NCI-H2081 treated with DMSO at 0.1 percent for 48 hours (cell line): Measurements from ENCODE around the gene HADHA.
"Not testable (repeated sequence)": the region's sequence is repeated elsewhere in the genome, so short reads cannot be mapped to it uniquely, and the experiment has no call there.

Experiments used
- DNase-seq: peaks from one replicate; lab custom pipeline; 2025; lab: John Stamatoyannopoulos, UW

The HADHA gene

DNA sequence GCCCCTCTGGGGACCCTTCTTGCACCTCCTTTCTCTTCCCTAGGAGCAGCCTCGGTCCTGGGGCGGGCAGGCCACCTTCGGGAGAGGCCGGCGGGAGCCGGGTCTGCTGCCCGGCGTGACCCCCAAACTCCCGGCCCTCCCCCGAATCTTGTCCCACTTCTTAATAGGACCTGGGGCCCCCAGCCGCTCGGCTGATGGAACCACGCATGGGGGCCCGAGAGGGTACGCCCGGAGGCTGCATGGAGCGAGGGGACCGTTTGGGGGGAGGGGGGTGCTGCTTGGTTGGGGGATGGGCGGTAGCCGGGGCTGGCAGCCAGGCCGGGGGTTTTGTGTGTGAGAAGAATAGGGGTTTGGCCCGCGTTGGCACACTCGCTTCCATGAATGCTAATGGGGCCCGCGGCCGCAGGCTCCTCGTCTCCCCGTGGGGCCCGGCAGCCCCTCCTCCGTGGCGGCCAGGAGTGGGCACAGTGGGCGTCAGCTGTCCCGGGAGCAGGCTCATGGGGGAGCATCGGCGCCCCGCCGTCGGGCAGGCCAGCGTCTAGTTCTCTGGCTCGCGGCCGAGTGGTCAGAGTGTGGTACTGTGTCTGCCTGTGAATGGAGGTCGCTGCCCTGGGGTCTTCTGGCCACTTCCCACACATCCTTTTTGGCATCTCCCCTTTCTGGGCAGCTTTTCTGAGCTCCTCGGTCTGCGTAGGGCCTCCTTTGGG, 70.5 kb downstream of the HADHA start:
- DNase-seq: no peak

DNA sequence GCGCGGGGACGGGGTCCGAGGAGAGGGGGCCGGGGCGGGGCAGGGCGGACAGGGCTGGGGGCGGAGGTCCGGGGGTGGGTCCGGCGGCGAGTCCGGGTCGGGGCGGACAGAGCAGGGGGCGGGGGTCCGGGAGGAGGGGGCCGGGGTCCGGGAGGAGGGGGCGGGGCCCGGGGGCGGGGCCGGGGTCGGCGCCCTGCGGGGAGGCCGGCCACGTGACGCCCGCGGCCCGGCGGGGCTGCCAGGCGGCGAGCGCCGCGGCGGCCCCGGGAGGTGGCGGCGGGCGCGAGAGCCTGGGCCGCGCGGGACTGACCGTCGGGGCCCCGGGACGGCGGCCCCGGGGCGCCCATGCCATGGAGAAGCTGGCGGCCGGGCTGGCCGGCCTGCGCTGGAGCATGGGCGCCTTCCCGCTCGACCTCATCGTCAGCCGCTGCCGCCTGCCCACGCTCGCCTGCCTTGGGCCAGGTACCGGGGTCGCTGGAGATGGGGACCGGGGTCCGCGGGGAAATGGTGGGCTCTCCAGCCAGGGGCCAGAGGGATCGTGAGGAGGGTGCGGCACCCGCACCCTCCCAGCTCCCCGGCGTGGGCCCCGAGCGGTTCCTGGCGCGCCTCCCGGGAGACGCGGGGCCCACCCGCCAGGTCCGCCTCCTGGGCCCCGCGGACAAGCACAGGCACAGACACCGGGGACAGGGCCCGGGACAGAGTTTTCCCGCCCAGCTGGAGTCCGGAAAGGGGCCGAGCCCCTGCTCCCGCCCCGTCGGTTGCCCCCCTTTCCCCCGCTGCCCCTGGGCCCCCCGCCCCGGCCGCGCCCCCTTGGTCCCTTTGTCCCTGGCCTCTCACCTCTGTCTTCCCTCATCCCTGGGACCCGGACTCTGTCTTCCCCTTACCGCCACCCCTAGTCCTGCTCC, 71.3 kb downstream of the HADHA start, which contains the start of gene GAREM2:
Gene GAREM2, plus strand, starts transcription at position 218 of the 905 bp plus-strand sequence. Its CDS starts 133 bp downstream, at position 351.
- no peak for DNase-seq

DNA sequence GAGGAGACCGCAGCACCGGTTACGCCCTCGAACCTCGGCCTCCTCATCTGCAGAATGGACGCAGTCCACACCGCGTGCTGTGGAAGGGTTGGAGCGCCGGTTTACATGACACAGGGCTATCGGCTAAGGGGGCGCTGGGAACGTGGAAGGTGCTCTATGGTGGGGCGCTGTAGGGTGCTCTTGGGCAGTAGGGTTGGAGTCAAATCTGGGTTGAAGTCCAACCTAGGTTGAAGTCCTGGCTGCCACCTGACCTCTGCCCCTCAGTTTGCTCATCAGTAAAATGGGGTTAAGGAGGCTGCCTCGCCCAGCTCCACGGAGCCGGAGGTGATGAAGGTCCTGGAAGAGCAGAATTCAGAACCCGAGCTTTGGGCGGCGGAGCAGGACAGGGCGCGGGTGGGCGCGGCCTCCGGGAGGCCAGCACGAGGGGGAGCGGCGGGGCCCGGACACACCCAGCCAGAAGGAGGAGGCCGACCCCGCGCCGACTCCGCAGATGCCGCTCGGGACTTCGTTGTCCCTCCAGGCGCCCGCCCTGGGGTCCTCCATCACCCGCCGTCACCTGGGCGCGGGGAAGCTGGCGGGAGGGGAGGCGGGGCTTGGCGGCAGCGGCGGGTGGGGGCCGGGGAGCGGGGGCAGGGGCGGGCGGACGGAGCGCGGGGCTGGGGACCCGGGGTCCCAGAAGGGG, 72.1 kb downstream of the HADHA start:
- DNase-seq: no peak

DNA sequence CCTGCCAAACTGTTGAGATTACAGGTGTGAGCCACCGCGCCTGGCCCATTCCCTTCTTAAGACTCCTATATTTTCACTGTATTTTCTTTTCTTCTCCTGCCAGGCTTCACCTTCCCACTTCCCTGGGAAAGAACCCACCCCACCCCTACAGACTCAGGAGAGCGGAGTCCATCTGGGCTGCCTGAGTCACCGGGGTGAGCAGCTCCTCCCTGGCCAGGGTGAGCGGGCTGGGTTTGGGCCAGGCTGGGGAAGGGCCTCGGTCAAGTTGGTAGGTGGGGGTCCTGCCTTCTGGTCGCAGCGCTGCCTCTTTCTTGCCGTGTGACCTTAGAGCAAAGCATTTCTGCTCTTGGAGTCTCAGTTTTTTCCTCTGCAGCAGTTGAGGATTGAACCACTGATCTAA, 73.6 kb downstream of the HADHA start:
- no peak for DNase-seq

DNA sequence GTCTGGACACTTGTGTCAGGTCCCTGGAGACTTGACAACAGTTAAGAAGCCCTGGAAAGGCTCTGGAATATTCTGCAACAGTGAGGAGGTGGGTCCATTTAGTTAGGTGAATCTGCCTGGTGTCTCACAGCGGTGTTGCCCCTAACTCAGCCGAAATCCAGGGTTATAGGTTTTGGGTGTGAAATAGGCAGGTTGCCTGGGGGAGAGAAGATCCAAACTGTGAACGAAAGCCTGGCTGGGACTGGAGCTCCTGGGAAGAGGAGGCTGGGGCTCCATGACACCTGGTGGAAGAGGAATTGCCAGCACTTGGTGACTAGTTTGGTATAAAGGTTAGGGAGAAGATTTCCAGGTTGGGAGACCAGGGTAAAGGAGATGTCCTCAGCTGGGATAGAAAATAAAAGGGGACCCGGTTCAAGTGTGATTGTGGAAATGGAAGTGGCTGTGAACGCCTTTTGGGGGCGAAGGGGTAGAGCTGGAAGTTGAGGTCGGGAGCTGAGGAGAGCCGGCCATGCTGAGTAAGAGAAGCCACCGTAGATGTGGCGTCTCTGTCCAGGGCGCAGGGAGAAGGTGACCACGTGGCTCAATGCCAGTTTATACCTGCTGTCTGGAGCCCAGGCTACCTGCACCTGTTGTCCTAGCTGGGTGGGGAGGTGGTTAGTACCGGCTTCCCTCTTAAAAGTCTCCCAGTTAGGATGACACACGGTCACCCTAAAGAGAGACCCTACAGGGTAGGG, 74.6 kb downstream of the HADHA start:
- DNase-seq: no peak

DNA sequence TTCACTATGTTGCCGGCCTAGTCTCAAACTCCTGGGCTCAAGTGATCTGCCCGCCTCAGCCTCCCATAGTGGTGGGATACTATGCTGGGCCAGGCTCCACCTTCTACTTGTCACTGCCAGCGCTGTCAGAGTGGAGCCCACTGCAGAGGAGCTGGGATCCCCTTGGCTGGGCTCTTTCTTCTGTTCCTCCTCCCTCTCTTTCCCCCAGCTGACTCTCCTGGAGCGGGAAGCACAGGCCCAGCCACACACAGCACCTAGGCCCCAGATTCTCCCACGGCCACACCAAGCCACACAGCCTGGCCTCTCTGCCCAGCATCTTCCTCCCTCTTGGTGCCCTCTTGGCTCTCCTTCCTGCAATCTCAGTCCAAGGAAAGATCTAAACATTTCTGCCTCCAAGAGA, 75.2 kb downstream of the HADHA start:
- no peak for DNase-seq

DNA sequence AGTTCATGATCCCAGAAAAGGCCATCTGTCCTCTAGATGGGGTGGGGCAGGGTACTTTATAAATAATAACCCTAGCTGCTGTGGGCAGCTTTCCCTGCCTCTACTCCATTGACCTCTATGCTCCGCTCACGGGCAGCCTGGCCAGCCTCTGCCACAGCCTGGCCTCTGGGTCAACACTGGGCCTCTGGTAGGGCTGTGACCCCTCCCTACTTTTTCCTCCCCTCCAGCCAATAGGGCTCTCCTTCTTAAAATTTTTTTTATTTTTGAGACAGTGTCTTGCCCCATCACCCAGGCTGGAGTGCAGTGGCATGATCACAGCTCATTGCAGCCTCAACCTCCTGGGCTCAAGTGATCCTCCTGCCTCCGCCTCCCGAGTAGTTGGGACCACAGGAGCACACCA, 75.6 kb downstream of the HADHA start:
- no peak for DNase-seq

DNA sequence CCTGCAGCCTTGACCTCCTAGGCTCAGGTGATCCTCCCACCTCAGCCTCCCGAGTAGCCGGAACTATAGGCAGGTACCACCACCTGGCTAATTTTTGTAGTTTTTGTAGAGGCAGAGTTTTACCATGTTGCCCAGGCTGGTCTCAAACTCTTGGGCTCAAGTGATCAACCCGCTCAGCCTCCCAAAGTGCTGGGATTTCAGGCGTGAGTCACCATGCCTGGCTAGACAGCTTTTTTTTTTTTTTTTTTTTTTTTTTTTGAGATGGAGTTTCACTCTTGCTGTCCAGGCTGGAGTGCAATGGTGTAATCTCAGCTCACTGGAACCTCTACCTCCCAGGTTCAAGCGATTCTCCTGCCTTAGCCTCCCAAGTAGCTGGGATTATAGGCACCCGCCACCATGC, 77.9 kb downstream of the HADHA start:
- not testable (repeated sequence) for DNase-seq

DNA sequence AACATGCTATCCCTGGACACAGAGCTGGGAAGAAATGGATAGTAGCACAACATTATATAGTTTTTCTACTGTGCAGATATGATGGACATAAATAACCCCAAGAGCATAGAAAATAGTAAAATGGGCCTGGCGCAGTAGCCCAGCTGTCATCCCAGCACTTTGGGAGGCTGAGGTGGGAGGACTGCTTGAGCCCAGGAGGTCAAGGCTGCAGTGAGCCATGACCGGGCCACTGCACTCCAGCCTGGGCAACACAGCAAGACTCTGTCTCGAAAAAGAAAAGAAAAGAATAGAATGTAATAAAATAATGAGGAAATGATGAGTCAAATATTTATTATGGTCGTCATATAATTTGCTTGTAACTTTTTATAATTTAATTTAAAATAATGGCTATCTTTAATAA, 79.0 kb downstream of the HADHA start:
- DNase-seq: no peak

DNA sequence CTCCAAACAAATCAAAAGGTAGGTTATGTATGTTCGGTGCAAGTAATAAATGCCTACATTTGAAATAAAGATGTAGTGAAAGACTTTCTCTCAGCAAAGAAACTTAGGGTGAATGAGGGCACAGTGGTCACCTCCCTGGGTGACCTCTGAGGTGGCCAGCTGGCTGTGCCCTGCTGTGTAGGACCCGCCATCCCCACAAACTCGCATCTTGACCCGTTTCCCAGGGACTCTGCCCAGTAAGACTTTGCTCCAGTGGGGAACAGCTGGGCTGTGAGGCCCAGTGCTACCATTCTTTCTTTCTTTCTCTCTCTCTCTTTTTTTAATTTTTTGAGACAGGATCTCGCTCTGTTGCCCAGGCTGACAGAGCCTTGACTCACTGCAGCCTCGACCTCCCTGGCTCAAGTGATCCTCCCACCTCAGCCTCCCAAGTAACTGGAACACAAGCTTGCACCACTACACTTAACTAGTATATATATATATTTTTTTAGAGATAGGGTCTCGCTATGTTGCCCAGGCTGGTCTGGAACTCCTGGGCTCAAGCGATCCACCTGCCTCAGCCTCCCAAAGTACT, 79.7 kb downstream of the HADHA start:
- no peak for DNase-seq

DNA sequence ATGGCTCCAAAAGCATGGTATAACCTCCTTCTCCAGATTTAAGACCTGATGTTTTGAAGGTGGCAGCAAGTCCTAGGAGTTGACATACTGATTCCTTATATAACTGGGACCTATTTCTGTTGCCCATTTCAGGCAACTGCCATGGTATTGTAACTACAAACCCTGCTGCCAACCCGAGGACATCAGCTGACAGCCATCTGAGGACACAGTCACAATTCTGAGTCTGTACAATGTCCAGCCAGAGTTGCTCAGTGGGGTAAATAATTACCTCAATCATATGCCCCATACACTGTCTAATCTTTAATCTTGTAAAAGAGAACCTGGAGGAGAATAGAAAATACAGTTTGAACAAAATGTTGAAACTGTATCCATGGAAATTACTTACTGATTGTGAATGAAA, 80.2 kb downstream of the HADHA start:
- no peak for DNase-seq

DNA sequence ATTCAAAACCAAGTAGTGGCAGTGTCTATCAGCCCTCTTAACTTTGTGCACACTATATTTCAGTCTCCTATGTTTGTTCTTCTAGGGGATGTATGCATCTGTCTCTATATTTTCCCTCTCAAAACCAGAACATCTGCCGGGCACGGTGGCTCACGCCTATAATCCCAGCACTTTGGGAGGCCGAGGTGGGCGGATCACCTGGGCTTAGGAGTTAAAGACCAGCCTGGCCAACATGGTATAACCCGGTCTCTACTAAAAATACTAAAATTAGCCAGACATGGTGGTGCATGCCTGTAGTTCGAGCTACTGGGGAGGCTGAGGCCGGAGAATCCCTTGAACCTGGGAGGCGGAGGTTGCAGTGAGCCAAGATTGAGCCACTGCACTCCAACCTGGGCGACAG, 81.5 kb downstream of the HADHA start:
- no peak for DNase-seq

DNA sequence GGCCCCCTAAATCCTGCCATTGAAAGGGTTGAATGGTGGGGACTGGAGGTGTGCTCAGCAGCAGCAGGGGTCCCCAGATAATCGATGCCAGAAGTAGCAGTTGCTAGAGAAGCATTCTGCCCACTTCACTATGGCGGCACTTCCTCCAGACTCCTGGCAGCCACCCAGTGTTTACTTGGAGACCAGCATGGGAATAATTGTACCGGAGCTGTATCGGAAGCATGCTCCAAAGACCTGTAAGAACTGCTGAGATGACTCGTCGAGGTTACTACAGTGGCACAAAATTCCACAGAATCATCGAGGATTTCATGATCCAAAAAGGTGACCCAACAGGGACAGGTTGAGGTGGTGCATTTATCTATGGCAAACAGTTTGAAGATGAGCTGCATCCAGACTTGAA, 82.5 kb downstream of the HADHA start:
- no peak for DNase-seq

DNA sequence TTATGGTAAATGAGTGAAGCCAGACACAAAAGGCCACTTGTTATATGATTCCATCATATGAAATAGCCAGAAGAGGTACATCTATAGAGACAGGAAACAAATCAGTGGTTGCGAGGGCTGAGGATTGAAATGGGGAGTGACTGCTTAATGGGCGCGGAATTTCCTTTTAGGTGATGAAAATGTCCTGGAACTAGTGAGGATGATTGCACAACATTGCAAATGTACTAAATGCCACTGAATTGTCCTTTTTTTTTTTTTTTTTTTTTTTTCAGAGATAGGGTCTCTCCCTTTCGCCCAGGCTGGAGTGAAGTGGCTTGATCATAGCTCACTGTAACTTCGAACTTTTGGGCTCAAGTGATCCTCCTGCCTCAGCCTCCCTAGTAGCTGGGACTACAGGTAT, 86.9 kb downstream of the HADHA start:
- DNase-seq: no peak

DNA sequence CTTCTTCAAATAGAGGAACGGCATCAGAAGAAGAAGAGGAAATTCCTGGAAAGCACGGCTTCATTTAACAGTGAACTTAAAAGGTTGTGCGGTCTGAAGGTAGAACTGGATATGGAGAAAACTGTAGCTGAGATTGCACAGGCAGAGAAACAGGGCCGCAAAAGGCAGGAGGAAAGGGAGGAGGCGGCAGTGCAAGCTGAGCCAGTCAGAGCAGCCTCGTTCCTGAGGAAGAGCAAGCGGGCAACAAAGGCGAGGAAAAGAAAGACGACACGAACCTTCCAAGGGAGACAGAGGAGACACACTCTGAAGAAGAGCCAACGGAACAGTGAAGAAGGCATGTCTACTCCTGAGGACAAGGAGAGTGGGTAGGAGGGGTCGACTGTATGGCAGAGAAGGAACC, 94.2 kb downstream of the HADHA start:
- no peak for DNase-seq

DNA sequence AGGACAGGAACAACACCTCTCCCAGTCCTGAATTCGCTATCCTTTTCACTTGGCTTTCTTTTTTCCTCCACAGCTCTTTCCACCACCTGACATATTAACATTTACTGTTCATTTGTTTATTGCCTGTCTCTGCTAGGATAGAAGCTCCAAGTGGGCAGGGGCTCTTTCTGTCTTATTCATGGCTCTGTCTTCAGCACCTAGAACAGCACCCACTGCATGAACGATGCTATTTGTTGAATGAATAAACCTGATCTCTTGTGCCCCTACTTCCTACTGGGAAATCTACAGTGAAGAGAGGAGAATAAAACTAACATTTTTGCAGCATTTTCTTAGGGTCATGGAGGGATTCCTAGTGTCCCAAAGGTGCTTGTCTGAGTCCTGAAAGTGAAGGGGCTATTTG, 95.9 kb downstream of the HADHA start:
- DNase-seq: no peak

DNA sequence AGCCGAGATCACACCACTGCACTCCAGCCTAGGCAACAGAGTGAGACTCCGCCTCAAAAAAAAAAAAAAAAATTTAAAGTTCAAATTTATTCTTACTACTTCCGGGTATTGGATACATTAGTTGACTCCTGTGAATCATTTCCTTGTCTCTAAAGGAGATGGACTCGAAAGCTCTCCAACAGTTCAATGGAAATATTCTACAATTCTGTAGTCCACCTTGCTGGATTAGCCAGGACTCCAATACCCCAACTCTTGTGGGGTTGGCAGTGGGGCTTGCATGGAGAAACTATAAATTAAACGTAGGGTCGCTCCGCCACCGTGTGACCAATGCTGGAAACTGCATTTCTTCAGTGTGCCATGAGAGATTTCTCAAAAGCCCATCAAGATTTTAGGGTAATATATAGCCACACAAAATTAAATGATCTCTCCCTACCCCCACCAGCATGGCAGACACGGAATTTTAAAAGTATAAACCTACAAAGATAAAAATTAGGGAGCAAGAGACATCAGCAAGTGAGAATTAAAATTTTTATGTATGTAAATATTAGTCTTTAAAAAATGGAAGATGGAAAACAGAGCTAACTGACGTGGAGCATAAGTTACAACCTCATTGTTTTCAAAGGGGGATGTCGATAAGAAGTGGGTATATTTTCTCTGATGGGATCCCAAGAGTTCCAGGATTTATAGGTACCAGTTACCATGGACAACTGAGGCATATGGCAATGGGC, 99.3 kb downstream of the HADHA start:
- DNase-seq: no peak

DNA sequence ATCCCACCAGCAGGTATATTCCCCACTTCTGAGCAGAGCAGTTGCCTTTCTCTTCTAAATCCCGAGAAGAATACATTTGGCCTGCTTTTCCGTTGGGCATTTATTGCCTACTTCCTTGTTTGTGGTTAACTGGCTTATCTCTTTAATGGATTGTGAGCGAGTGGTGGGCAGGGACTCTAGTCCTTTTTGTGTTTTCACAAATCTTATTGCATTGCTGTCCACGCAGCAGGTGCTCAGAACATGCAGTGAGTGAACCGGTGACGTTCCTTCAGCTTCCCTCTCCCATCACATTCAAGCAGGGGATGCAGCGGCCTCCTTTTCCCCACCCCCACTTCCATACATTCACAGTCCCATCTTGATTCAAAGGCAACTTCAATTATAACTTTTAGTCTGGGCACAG, 100.4 kb downstream of the HADHA start:
- no peak for DNase-seq

DNA sequence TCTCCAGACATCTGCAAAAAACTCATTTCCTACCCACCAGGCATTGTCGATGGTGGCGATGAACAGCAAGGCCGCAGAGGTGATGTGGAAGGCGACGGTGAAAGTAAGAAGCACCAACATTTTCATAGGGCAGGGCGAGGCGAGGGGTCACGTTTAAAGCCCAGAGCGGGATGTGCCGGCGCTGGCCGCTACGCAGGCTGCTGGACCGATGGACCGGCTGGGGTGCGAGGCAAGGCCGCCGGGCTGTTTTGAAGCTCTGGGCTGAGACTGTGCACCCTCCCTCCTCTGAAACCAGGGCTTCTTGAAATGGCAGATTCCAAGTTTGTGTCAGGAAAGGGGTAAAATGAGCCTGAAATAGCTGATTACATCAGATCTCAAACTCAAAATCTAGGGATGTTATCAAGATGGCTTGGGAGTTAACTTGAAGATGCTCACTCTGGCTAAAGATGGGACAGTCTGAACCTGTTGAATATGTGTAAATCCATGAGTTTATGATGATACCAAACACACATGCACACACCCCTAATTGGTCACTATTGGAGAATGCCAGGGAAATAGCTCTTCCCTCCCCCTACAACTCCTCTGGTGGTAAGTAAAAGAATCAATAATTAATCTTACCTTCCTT, 103.2 kb downstream of the HADHA start:
- DNase-seq: no peak
